Activated CD8-positive, alpha-beta memory T cell treated with anti-CD3 and anti-CD28 coated beads, Interleukin-2, amount 10 ng/mL, durations not matched to agents 7 days and 5 days (primary cell): ENCODE measurements around the gene TMEM217. TPM values are rescaled to one million over a fixed set of nuclear protein-coding genes. Genes with fewer than 3 reads are reported as not detected.
A peak's percentile ranks its signal among the peaks of the same experiment; 100 is the strongest.

Experiments
- ATAC-seq: fragments of 150-1000 bp; cut with Tn5 transposase; one replicate; pipeline ENCODE4 v1.10.0; 2021; ENCODE audit warnings: moderate library complexity
- CTCF ChIA-PET: fragments of 350-600 bp; sonication (Branson Sonifier 250); formaldehyde crosslinking; loops from one replicate; lab custom pipeline; 2021; ENCODE audit warnings: antibody characterized with exemption; lab: Charles Lee
- DNase-seq: peaks from one replicate; pipeline ENCODE4 v3.0.0-alpha.2; 2020
- H3K27ac Mint-ChIP-seq: one replicate; pipeline ENCODE4 v1.8.0; 2021; ENCODE audit warnings: mild to moderate bottlenecking, mixed read lengths
- H3K27me3 Mint-ChIP-seq: one replicate; pipeline ENCODE4 v1.8.0; 2021; ENCODE audit warnings: mixed read lengths
- H3K36me3 Mint-ChIP-seq: one replicate; pipeline ENCODE4 v1.8.0; 2021; ENCODE audit warnings: mild to moderate bottlenecking, mixed read lengths
- H3K4me1 Mint-ChIP-seq: one replicate; pipeline ENCODE4 v1.8.0; 2021; ENCODE audit warnings: mixed read lengths
- H3K4me3 Mint-ChIP-seq: one replicate; pipeline ENCODE4 v1.8.0; 2021; ENCODE audit warnings: mild to moderate bottlenecking, moderate library complexity, mixed read lengths
- H3K9me3 Mint-ChIP-seq: one replicate; pipeline ENCODE4 v1.8.0; 2022; ENCODE audit warnings: low read depth, mixed read lengths
- total RNA-seq, 2 experiments: library from RNA; stranded (reverse); gene quantifications; one replicate each; pipeline ENCODE4 v1.2.3, GENCODE V29; 2021

TMEM217 gene
- total RNA-seq, 2 experiments from 2014 or later: 2.7 to 5.7 TPM

- Mint-ChIP-seq H3K27ac (peak overlapping the region; percentile 81), H3K36me3 (peaks cover 46% of the 10 kb centered on the region), H3K9me3 (no peaks in the 10 kb centered on the region), H3K27me3 (no peaks in the 10 kb centered on the region), H3K4me3 (peak overlapping the region; percentile 58), H3K4me1 (peaks cover 62% of the 10 kb centered on the region)
- ATAC-seq: peak; percentile 79
- DNase-seq: peak; percentile 47
- CTCF ChIA-PET: interaction anchor here (0.7 to 2.5 kb wide), 11 partner anchors 8 to 341 kb away, joined by 3 to 9 read pairs (median 4); no protein-coding TSS in a partner anchor
These were observed 15.1 kb upstream of the TMEM217 start for GRCh38 chr6:37272834-37273566.

GRCh38 chr6:37269105-37269504 lies 11.2 kb upstream of the TMEM217 start:
- no peak overlapping the region for H3K4me3 Mint-ChIP-seq
- no peak for DNase-seq
- H3K4me1 Mint-ChIP-seq: peaks cover 42% of the 10 kb centered on the region
- no peaks in the 10 kb centered on the region for H3K9me3 Mint-ChIP-seq
- ATAC-seq: no peak
- peaks cover 40% of the 10 kb centered on the region for H3K36me3 Mint-ChIP-seq
- CTCF ChIA-PET: no interaction called here
- H3K27ac Mint-ChIP-seq: no peak overlapping the region
- no peaks in the 10 kb centered on the region for H3K27me3 Mint-ChIP-seq

- Mint-ChIP-seq H3K27me3 (no peaks in the 10 kb centered on the region), H3K4me1 (peaks cover 41% of the 10 kb centered on the region), H3K36me3 (peaks cover 46% of the 10 kb centered on the region), H3K4me3 (no peak overlapping the region), H3K9me3 (no peaks in the 10 kb centered on the region), H3K27ac (no peak overlapping the region)
- CTCF ChIA-PET: interaction anchor here (0.7 to 2.2 kb wide), 2 partner anchors 49 to 248 kb away, joined by 3 to 6 read pairs; no protein-coding TSS in a partner anchor
- ATAC-seq: no peak
- no peak for DNase-seq
These were observed 7.9 kb upstream of the TMEM217 start for GRCh38 chr6:37265860-37266259.

- H3K9me3 Mint-ChIP-seq: no peaks in the 10 kb centered on the region
- CTCF ChIA-PET: interaction anchor here (1.2 to 2.2 kb wide), 3 partner anchors 8 to 247 kb away, joined by 3 to 9 read pairs (median 6); no protein-coding TSS in a partner anchor
- no peaks in the 10 kb centered on the region for H3K27me3 Mint-ChIP-seq
- no peak overlapping the region for H3K4me3 Mint-ChIP-seq
- H3K4me1 Mint-ChIP-seq: peaks cover 44% of the 10 kb centered on the region
- peaks cover 44% of the 10 kb centered on the region for H3K36me3 Mint-ChIP-seq
- DNase-seq (no peak), ATAC-seq (no peak)
- H3K27ac Mint-ChIP-seq: no peak overlapping the region
These were observed 7.1 kb upstream of the TMEM217 start for GRCh38 chr6:37265001-37265400.

GRCh38 chr6:37262446-37263026 lies 4.6 kb upstream of the TMEM217 start:
- Mint-ChIP-seq H3K9me3 (no peaks in the 10 kb centered on the region), H3K4me1 (peaks cover 55% of the 10 kb centered on the region), H3K4me3 (no peak overlapping the region), H3K36me3 (peaks cover 28% of the 10 kb centered on the region), H3K27me3 (no peaks in the 10 kb centered on the region), H3K27ac (no peak overlapping the region)
- no peak for DNase-seq
- CTCF ChIA-PET: interaction anchor here (0.6 to 2.3 kb wide), 5 partner anchors 11 to 58 kb away, joined by 3 to 5 read pairs (median 3); no protein-coding TSS in a partner anchor
- ATAC-seq: no peak

GRCh38 chr6:37261198-37261597 lies 3.3 kb upstream of the TMEM217 start:
- CTCF ChIA-PET: interaction anchor here (0.7 to 2.3 kb wide), 8 partner anchors 12 to 263 kb away, joined by 3 to 8 read pairs (median 3); no protein-coding TSS in a partner anchor

GRCh38 chr6:37260444-37260843 lies 2.5 kb upstream of the TMEM217 start:
- ATAC-seq: no peak
- Mint-ChIP-seq H3K4me3 (peak overlapping the region; percentile 31), H3K36me3 (peaks cover 27% of the 10 kb centered on the region), H3K9me3 (no peaks in the 10 kb centered on the region), H3K4me1 (peaks cover 61% of the 10 kb centered on the region), H3K27ac (peak overlapping the region; percentile 77), H3K27me3 (no peaks in the 10 kb centered on the region)
- CTCF ChIA-PET: interaction anchor here (1.5 kb wide), 1 partner anchor 15 kb away, joined by 5 read pairs; no protein-coding TSS in a partner anchor
- DNase-seq: no peak

More at GRCh38 chr6:37261198-37261597, 3.3 kb upstream of the TMEM217 start:
- H3K4me3 Mint-ChIP-seq: no peak overlapping the region
- H3K4me1 Mint-ChIP-seq: peaks cover 64% of the 10 kb centered on the region
- no peak for ATAC-seq
- H3K36me3 Mint-ChIP-seq: peaks cover 27% of the 10 kb centered on the region
- DNase-seq: no peak
- peak overlapping the region; percentile 77 for H3K27ac Mint-ChIP-seq
- no peaks in the 10 kb centered on the region for H3K9me3 Mint-ChIP-seq
- no peaks in the 10 kb centered on the region for H3K27me3 Mint-ChIP-seq

GRCh38 chr6:37260040-37260439 lies 2.1 kb upstream of the TMEM217 start:
- H3K4me3 Mint-ChIP-seq: peak overlapping the region; percentile 82
- peak overlapping the region; percentile 98 for H3K27ac Mint-ChIP-seq
- DNase-seq (no peak), ATAC-seq (no peak)
- peaks cover 27% of the 10 kb centered on the region for H3K36me3 Mint-ChIP-seq
- CTCF ChIA-PET: interaction anchor here (1.5 kb wide), 1 partner anchor 14 kb away, joined by 5 read pairs; no protein-coding TSS in a partner anchor
- peaks cover 57% of the 10 kb centered on the region for H3K4me1 Mint-ChIP-seq
- H3K9me3 Mint-ChIP-seq: no peaks in the 10 kb centered on the region
- H3K27me3 Mint-ChIP-seq: no peaks in the 10 kb centered on the region

GRCh38 chr6:37259191-37259590 lies 1.2 kb upstream of the TMEM217 start:
- Mint-ChIP-seq H3K4me3 (peak overlapping the region; percentile 82), H3K27ac (peak overlapping the region; percentile 98), H3K4me1 (peaks cover 52% of the 10 kb centered on the region), H3K27me3 (no peaks in the 10 kb centered on the region), H3K9me3 (no peaks in the 10 kb centered on the region), H3K36me3 (peaks cover 25% of the 10 kb centered on the region)
- ATAC-seq (no peak), DNase-seq (no peak)
- CTCF ChIA-PET: interaction anchor here (0.8 to 1.5 kb wide), 5 partner anchors 13 to 241 kb away, joined by 3 to 8 read pairs (median 3); no protein-coding TSS in a partner anchor

- ATAC-seq (no peak), DNase-seq (no peak)
- no peaks in the 10 kb centered on the region for H3K27me3 Mint-ChIP-seq
- peak overlapping the region; percentile 82 for H3K4me3 Mint-ChIP-seq
- peaks cover 24% of the 10 kb centered on the region for H3K36me3 Mint-ChIP-seq
- no peaks in the 10 kb centered on the region for H3K9me3 Mint-ChIP-seq
- CTCF ChIA-PET: interaction anchor here (0.8 to 2.1 kb wide), 11 partner anchors 12 to 241 kb away, joined by 3 to 8 read pairs (median 3); partner anchors contain the start of gene CMTR1
- peak overlapping the region; percentile 98 for H3K27ac Mint-ChIP-seq
- H3K4me1 Mint-ChIP-seq: peaks cover 50% of the 10 kb centered on the region
These were observed 611 bp upstream of the TMEM217 start for GRCh38 chr6:37258405-37259105.

- CTCF ChIA-PET: interaction anchor here (0.7 to 2.1 kb wide), 10 partner anchors 13 to 239 kb away, joined by 3 to 8 read pairs (median 4); partner anchors contain the start of genes CMTR1 and PIM1
- Mint-ChIP-seq H3K27me3 (no peaks in the 10 kb centered on the region), H3K9me3 (no peaks in the 10 kb centered on the region), H3K4me1 (peaks cover 37% of the 10 kb centered on the region), H3K36me3 (peaks cover 11% of the 10 kb centered on the region), H3K4me3 (peak overlapping the region; percentile 82), H3K27ac (peak overlapping the region; percentile 98)
- DNase-seq: no peak
- no peak for ATAC-seq
These were observed 667 bp downstream of the TMEM217 start for GRCh38 chr6:37257320-37257633.

GRCh38 chr6:37256692-37257319 lies 1.1 kb downstream of the TMEM217 start:
- no peak for DNase-seq
- peak overlapping the region; percentile 52 for H3K27ac Mint-ChIP-seq
- H3K36me3 Mint-ChIP-seq: peaks cover 10% of the 10 kb centered on the region
- peaks cover 36% of the 10 kb centered on the region for H3K4me1 Mint-ChIP-seq
- no peaks in the 10 kb centered on the region for H3K27me3 Mint-ChIP-seq
- CTCF ChIA-PET: interaction anchor here (1.1 to 2.1 kb wide), 7 partner anchors 14 to 239 kb away, joined by 3 to 8 read pairs (median 4); partner anchors contain the start of gene PIM1
- H3K4me3 Mint-ChIP-seq: peak overlapping the region; percentile 82
- ATAC-seq: no peak
- H3K9me3 Mint-ChIP-seq: no peaks in the 10 kb centered on the region
